NCI-H1105 treated with DMSO at 0.1 percent for 48 hours (cell line): ENCODE measurements around the gene TMEM128.
"Not testable (repeated sequence)": the region's sequence is repeated elsewhere in the genome, so short reads cannot be mapped to it uniquely, and the experiment has no call there.

ENCODE experiments used
- DNase-seq: peaks from one replicate; lab custom pipeline; 2025; lab: John Stamatoyannopoulos, UW

TMEM128 gene

GRCh38 chr4:4188557-4188956 lies 59.5 kb downstream of the TMEM128 start:
- not testable (repeated sequence) for DNase-seq
